Raji (cell line): ENCODE results near the gene TRPM5.

Experiments used
- POLR2A ChIP-seq: IDR thresholded peaks from 2 replicates; pipeline ENCODE4 v1.6.1; 2011; ENCODE audit warnings: low read depth, low read length, control low read depth; ENCODE audit not compliant: insufficient read depth

TRPM5 gene

DNA sequence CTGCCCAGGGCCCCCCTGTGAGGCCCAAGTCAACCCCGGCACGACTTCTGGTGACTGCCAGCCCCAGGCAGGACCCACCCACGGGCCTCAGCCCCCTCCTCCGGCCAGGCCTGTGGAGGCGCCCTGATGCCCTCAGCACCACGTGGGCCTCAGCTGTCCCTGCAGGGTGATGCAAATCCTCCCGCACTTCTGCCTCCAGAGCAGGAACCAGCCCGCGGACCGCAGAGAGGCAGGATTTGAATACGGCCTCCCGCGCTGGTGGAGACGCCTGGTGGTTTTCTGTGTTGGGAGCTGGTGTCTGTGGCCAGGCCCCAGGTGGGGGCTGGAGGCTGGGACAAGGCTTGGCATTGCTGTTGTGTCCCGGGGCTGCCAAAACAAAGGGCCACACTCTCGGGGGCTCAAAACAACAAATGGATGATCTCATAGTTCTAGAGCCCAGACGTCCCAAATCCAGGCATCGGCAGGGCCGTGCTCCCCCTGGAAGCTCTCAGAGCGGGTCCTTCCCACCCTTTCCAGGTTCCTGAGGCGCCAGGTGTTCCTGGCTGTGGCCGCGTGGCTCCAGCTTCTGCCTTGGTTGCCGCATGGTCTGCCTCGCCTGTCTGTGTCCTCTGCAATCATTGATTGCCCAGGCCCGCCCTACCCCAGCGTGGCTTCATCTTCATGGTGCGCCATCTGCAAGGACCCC lies 19.4 kb downstream of the TRPM5 start:
- TF ChIP-seq POLR2A = no peak

GRCh38 chr11:2423157-2424025 lies 20.9 kb downstream of the TRPM5 start:
- no peak for TF ChIP-seq POLR2A

GRCh38 chr11:2422461-2423156 lies 21.7 kb downstream of the TRPM5 start:
- TF ChIP-seq POLR2A = no peak

DNA sequence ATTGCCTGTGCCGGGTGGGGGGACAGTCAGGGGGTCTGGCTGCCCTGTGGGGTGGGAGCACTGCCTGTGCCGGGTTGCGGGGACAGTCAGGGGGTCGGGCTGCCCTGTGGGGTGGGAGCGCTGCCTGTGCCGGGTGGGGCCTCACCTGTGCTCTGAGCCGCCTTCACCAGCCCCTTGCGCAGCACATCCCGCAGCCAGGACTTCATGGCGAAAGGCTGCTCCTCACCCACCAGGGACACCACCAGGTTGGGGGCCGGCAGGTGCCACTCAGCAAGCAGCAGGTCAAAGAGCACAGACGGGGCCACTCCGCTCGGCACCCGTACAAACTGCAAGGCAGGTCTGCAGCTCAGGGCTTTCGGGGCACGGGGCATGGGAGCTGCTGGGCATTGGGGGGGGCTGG lies 22.3 kb downstream of the TRPM5 start:
- TF ChIP-seq POLR2A = no peak

- no peak for TF ChIP-seq POLR2A
Measured at GRCh38 chr11:2421226-2421994, 22.9 kb downstream of the TRPM5 start.

GRCh38 chr11:2420502-2421225 lies 23.6 kb downstream of the TRPM5 start:
- no peak for TF ChIP-seq POLR2A

DNA sequence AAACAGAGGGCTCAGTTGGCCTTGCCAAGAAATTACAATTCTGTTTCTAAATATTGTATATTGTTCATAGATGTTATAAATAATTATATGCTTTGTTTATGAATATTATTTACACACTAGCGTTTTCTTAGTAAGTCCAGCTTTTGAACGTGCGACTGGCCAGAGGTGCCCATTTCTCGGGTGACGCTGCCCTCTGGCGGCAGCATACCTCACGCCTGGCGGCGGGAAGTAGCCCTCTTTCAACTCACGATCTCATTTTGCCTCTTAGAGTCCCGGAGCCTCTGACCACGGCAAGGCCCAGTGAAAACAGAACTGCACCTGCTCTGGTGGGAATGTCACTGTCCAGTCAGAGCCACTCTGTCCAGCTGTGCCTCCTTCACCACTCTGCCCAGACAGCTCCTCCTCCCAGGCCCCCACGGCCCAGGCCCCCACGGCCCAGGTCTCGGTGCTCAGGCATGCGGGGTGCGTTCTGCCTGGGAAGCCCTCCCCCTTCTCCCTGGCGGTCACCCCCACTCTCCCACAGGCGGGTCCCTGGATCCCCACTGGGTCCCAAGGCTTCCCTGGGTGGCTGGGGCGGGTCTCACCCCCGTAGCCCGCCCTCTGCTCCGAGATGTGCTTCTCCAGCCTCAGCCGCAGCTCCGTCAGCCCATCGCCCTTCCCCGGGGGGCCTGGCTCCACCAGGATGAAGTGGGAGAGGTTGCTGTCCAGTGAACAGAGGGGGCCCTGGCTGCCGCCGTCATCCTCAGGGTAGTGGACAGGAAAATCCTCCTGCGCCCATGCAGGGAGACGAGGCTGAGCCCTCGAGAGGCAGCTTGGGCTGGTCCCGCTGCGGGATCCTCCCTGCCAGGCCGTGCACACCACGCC lies 24.4 kb downstream of the TRPM5 start:
- no peak for TF ChIP-seq POLR2A

- TF ChIP-seq POLR2A = no peak
Measured at GRCh38 chr11:2418693-2419360, 25.5 kb downstream of the TRPM5 start.

DNA sequence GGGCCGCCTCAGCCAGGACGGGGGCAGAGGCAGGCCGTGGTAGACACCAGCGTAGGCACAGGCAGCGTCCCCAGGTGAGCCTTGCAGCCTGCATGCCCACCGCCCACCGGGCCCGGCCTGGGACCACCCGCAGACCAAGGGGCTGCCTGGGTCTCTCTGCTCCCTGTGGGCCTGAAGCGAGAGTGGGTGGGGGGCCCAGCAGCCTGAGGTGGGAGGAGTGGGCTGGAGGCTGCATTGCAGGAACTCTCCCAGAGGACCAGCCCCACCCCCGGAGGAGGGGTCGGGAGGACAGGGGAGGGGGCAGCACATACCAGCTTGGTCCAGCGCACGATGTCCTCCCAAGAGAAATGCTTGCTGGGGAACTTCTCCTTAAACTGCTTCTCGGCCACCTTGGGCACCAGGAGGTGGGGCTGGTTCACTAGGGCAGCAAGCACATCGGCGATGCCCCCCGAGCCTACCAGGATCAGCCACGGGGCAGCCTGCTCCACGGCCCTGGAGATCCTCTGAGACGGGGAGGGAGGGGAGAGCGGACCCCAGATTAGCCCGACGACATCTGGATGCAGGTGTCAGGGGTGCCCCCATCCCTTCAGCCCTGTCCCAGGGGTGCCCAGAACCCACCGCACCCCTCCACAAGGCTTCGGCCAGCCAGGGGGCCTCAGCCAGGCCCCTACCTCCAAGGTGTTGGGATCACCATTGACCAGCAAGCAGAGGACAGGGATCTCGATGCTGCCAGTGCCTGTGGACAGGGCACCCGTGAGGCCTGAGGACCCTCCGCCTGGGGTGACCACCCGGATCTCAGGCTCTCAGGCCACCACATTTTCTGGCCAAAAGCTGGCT lies 26.2 kb downstream of the TRPM5 start:
- TF ChIP-seq POLR2A = no peak

- TF ChIP-seq POLR2A = no peak
Measured at GRCh38 chr11:2416765-2417164, 27.5 kb downstream of the TRPM5 start.

DNA sequence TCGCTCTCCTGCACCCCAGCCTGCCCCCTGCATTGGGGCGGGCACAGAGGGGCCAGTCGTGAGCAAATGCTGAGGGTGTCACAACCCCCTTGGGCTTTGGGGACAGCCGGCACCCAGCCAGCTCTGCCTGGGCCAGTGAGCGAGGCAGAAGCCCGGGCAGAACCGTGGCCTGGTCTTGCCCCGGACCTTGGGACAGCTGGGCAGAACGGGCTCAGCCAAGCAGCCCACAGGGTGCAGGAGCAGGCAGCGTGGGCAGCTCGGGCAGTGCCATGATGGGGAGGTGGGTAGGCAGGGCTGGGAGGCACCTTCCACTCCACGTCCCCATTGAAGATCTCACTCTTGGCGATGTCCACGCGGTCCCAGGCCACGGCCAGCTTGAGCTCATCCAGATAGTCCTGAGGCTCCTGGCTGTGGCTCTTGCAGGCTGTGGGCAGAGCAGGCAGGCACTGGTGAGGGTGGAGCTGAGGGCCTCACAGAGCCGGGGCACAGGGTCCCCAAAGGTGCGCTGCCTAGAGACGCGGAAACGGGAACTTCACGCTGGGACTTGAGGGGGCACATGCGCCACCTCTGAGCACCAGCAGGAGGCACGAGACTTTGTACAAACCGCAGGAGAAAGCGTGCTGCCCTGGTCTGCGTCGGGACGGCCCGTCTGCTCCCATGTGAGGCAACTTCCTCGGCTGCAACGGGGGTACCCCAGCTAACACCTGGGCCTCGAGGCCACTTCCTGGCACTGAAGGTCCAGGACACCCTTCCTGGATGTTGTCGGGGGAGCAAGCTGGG lies 28.5 kb downstream of the TRPM5 start:
- TF ChIP-seq POLR2A = no peak
